GM12878 (cell line): ENCODE measurements around the gene CSHL1. TPM values are rescaled to one million over a fixed set of nuclear protein-coding genes. Genes with fewer than 3 reads are reported as not detected.
"Not testable (repeated sequence)": the region's sequence is repeated elsewhere in the genome, so short reads cannot be mapped to it uniquely, and the experiment has no call there.

Source experiments
- ATAC-seq: fragments of 200-7000 bp; cut with Tn5 transposase; 3 replicates; pipeline ENCODE4 v1.9.1; 2020; ENCODE audit warnings: mild to moderate bottlenecking, moderate library complexity
- BruUV-seq: library from RNA; stranded (reverse); fragments of 400-500 nt; replicated peaks from 2 replicates; lab custom pipeline; 2021; lab: Mats Ljungman, UMichigan
- CTCF ChIA-PET: fragments of 300-600 bp; sonication (Branson Sonifier 250); formaldehyde crosslinking; extraction: SDS; loops from one replicate; lab custom pipeline; 2021; ENCODE audit warnings: inconsistent platforms; lab: Yijun Ruan, JAX
- POLR2A ChIA-PET: fragments of 350-600 bp; formaldehyde crosslinking; extraction: SDS; loops from one replicate; lab custom pipeline; 2021; ENCODE audit warnings: inconsistent platforms; lab: Charles Lee
- RAD21 ChIA-PET: fragments of 300-600 bp; sonication (Branson Sonifier 250); formaldehyde crosslinking; loops from one replicate; lab custom pipeline; 2023; ENCODE audit warnings: antibody characterized with exemption; ENCODE audit not compliant: unreplicated experiment; lab: Charles Lee
- SMC1A ChIA-PET: fragments of 300-600 bp; sonication (Branson Sonifier 250); formaldehyde crosslinking; loops from one replicate; lab custom pipeline; 2023; ENCODE audit not compliant: unreplicated experiment, uncharacterized antibody; lab: Charles Lee
- DNase-seq: peaks from one replicate; pipeline ENCODE4 v3.0.0-alpha.2; 2011; ENCODE audit warnings: low read depth, low spot score
- FAIRE-seq: peaks from 3 replicates; lab custom pipeline; 2011; peaks lifted over from hg19 to GRCh38; lab: Jason Lieb, UNC
- H2AFZ ChIP-seq: 2 replicates; pipeline ENCODE4 v1.6.0; 2011; ENCODE audit warnings: low read depth, low read length, control low read depth; ENCODE audit not compliant: control insufficient read depth
- H3K27ac ChIP-seq: 2 replicates; pipeline ENCODE4 v1.5.1; 2011; ENCODE audit warnings: control low read depth; ENCODE audit not compliant: control insufficient read depth, insufficient read depth
- H3K27me3 ChIP-seq, 2 experiments: replicated peaks in 1 of 2; 2 replicates each; pipeline versions ENCODE4 v1.6.0 to v1.6.1; 2011; ENCODE audit warnings: low read length in 1 of 2; ENCODE audit not compliant: control insufficient read depth in 2 of 2, insufficient read depth in 2 of 2
- H3K36me3 ChIP-seq, 2 experiments: 2 replicates each; pipeline ENCODE4 v1.5.1; 2011; ENCODE audit warnings: low read length in 1 of 2; ENCODE audit not compliant: control insufficient read depth in 2 of 2, insufficient read depth in 2 of 2
- H3K4me1 ChIP-seq: 2 replicates; pipeline ENCODE4 v1.6.1; 2011; ENCODE audit warnings: mild to moderate bottlenecking, low read length, moderate library complexity, mixed read lengths; ENCODE audit not compliant: control insufficient read depth, insufficient read depth
- H3K4me2 ChIP-seq: 2 replicates; pipeline ENCODE4 v1.6.0; 2011; ENCODE audit warnings: control low read depth; ENCODE audit not compliant: control insufficient read depth, insufficient read depth
- H3K4me3 ChIP-seq: fragments of 200-600 bp; sonication (generic); 2 replicates; pipeline ENCODE4 v1.5.1; 2016
- H3K79me2 ChIP-seq: 2 replicates; pipeline ENCODE4 v1.6.0; 2011; ENCODE audit warnings: low read length; ENCODE audit not compliant: control insufficient read depth, insufficient read depth
- H3K9ac ChIP-seq: 2 replicates; pipeline ENCODE4 v1.8.0; 2011; ENCODE audit warnings: low read length, control low read depth, mixed read lengths; ENCODE audit not compliant: control insufficient read depth, insufficient read depth
- H3K9me3 ChIP-seq: replicated peaks from 3 replicates; pipeline ENCODE4 v1.5.1; 2011; ENCODE audit warnings: mild to moderate bottlenecking, low read length; ENCODE audit not compliant: control insufficient read depth, insufficient read depth
- H4K20me1 ChIP-seq: 2 replicates; pipeline ENCODE4 v1.6.0; 2011; ENCODE audit not compliant: control insufficient read depth, insufficient read depth
- BHLHE40 ChIP-seq, 2 experiments: fragments of 450-650 bp in 1 of 2; IDR thresholded peaks; 2 replicates each; pipeline ENCODE4 v1.6.1; 2011 to 2017; ENCODE audit warnings: low read depth in 2 of 2, borderline replicate concordance in 1 of 2, improper control_type of control experiment in 1 of 2, low read length in 1 of 2, mild to moderate bottlenecking in 1 of 2
- IKZF2 ChIP-seq, 2 experiments: fragments of 450-650 bp; IDR thresholded peaks; 2 replicates each; pipeline ENCODE4 v1.6.1; 2017; ENCODE audit warnings: mild to moderate bottlenecking in 2 of 2, moderate library complexity in 2 of 2
- MEF2B ChIP-seq: fragments of 450-650 bp; IDR thresholded peaks from 2 replicates; pipeline ENCODE4 v1.6.1; 2018; ENCODE audit warnings: mild to moderate bottlenecking, moderate library complexity; ENCODE audit not compliant: partially characterized antibody, poor library complexity, severe bottlenecking
- NBN ChIP-seq: fragments of 450-650 bp; IDR thresholded peaks from 2 replicates; pipeline ENCODE4 v1.6.1; 2016
- POU2F2 ChIP-seq: IDR thresholded peaks from 3 replicates; pipeline ENCODE4 v1.6.1; 2011; ENCODE audit warnings: low read depth, mild to moderate bottlenecking, low read length, borderline replicate concordance
- SPI1 ChIP-seq: IDR thresholded peaks from 2 replicates; pipeline ENCODE4 v1.6.1; 2011; ENCODE audit warnings: low read depth, mild to moderate bottlenecking, low read length, moderate library complexity, borderline replicate concordance; ENCODE audit not compliant: insufficient read depth
- whole genome bisulfite sequencing: methylation state at CpG from one replicate; pipeline ENCODE4 v1.1.6; 2016; ENCODE audit warnings: low lambda C conversion rate; ENCODE audit not compliant: insufficient replicate concordance, insufficient coverage; ENCODE audit errors: missing lambda C conversion rate; 5-methylcytosine and 5-hydroxymethylcytosine counted together
- in situ Hi-C: fragments of 300-500 bp; cut with MboI; formaldehyde crosslinking; loops from 9 replicates; pipeline ENCODE4 v1.14.3; 2018; ENCODE audit warnings: mixed read lengths
- intact Hi-C: fragments of 100-400 bp; cut with micrococcal nuclease; formaldehyde crosslinking; loops from one replicate; pipeline ENCODE4 v1.14.2; 2022; ENCODE audit not compliant: unreplicated experiment
- polyA plus RNA-seq, 11 experiments: library from polyadenylated mRNA; depleted of rRNA in 4 of 11; unstranded in 6 of 11; stranded (reverse) in 5 of 11; fragments of >200 nt; fragmentation: Nextera tagmentation in 4 of 11; fragmentation: Illumina TruSeq in 1 of 11; extraction: Ambion mirVana in 4 of 11; extraction: Trizol in 1 of 11; gene quantifications; 1 replicate in 1 of 11; 2 replicates in 10 of 11; pipeline versions ENCODE4 v1.2.1 to v1.2.3, GENCODE V29; 2011 to 2016; ENCODE audit warnings: inconsistent platforms in 2 of 11, missing spikeins in 2 of 11, low read depth in 1 of 11
- total RNA-seq, 4 experiments: library from RNA; depleted of rRNA in 3 of 4; stranded (reverse); fragments of >200 nt in 3 of 4; fragmentation: Illumina TruSeq in 1 of 4; extraction: Trizol in 1 of 4; gene quantifications; 2 replicates each; pipeline versions ENCODE4 v1.2.1 to v1.2.3, GENCODE V29; 2013 to 2021
- TF ChIP-seq, protein P1 (sequence below): fragments of 450-650 bp; IDR thresholded peaks from 2 replicates; pipeline ENCODE4 v1.6.1; 2017; ENCODE audit warnings: mild to moderate bottlenecking, moderate library complexity
- TF ChIP-seq, protein P2 (sequence below): fragments of 450-650 bp; IDR thresholded peaks from 2 replicates; pipeline ENCODE4 v1.6.1; 2017; ENCODE audit warnings: mild to moderate bottlenecking, low read depth, inconsistent platforms; ENCODE audit not compliant: poor library complexity, severe bottlenecking

The CSHL1 gene
- total and polyA plus RNA-seq, 10 of the 15 experiments (the other 5 are each of a cell fraction or from before 2014, with no cell fraction given): not detected

DNA sequence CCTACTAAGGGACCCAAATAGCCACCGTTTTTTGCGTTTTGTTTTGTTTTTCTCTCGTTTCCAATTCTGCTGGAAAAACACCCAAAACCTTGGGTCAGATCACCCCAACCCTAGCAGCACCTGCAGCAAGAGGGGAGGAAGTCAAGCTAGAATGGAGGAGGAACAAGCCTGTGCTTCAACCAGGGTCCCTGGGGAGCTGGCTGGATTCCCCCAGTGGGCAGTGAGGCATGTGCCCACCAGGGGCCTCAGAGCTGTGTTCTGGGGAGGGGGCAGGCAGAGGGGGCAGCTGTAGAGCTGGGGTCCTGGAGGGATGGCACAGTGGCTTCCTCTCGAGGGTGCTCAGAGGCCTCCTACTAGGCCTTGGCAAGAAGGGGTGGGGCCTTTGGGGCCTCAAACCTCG is 14.6 kb upstream of the CSHL1 start (continued):
- TF ChIP-seq, protein P1, sequence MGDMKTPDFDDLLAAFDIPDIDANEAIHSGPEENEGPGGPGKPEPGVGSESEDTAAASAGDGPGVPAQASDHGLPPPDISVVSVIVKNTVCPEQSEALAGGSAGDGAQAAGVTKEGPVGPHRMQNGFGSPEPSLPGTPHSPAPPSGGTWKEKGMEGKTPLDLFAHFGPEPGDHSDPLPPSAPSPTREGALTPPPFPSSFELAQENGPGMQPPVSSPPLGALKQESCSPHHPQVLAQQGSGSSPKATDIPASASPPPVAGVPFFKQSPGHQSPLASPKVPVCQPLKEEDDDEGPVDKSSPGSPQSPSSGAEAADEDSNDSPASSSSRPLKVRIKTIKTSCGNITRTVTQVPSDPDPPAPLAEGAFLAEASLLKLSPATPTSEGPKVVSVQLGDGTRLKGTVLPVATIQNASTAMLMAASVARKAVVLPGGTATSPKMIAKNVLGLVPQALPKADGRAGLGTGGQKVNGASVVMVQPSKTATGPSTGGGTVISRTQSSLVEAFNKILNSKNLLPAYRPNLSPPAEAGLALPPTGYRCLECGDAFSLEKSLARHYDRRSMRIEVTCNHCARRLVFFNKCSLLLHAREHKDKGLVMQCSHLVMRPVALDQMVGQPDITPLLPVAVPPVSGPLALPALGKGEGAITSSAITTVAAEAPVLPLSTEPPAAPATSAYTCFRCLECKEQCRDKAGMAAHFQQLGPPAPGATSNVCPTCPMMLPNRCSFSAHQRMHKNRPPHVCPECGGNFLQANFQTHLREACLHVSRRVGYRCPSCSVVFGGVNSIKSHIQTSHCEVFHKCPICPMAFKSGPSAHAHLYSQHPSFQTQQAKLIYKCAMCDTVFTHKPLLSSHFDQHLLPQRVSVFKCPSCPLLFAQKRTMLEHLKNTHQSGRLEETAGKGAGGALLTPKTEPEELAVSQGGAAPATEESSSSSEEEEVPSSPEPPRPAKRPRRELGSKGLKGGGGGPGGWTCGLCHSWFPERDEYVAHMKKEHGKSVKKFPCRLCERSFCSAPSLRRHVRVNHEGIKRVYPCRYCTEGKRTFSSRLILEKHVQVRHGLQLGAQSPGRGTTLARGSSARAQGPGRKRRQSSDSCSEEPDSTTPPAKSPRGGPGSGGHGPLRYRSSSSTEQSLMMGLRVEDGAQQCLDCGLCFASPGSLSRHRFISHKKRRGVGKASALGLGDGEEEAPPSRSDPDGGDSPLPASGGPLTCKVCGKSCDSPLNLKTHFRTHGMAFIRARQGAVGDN: peak; percentile 66; the same call in 1 of the 2 replicates
- TF ChIP-seq MEF2B: peak; percentile 91

DNA sequence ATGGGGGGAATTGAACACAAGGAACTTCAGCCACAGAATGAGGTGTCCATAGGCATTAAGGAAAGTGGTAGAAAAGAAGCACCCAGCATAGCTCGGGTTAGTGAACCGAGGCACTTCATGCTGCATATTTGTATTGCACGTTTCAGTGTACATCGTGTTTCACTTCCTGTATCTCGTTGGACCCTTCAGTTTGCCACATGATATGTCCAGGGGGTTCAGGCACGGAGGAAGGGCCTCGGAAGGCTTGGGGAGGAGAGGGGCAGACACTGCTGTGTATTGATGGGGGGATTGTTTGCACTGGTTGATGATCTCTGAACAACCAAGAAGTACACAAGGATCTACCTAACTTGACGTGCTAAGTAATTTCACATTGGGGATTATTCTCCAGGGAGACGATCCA is 11.3 kb upstream of the CSHL1 start:
- peak overlapping the region; percentile 71 for H2AFZ ChIP-seq
- in situ Hi-C loops: loop anchor here (5.0 kb wide), 2 partner anchors 100 to 210 kb away; partner anchors contain the start of genes ERN1 and ICAM2
- CTCF ChIA-PET: interaction anchor here (0.6 to 17.4 kb wide), 13 partner anchors 9 to 211 kb away, joined by 3 to 481 read pairs (median 5); partner anchors contain the start of gene CD79B
- RAD21 ChIA-PET: interaction anchor here (1.2 to 9.2 kb wide), 7 partner anchors 11 to 210 kb away, joined by 3 to 288 read pairs (median 13); partner anchors contain the start of genes CD79B and ICAM2
- peak overlapping the region; percentile 62; the same call in 1 of the 2 replicates for H3K27ac ChIP-seq
- ATAC-seq (peak; percentile 80), FAIRE-seq (peak; percentile 62)
- H3K4me3 ChIP-seq, DNase-seq, BruUV-seq, H3K9me3 ChIP-seq, H3K79me2 ChIP-seq, H3K36me3 ChIP-seq, H3K27me3 ChIP-seq, H3K9ac ChIP-seq, H4K20me1 ChIP-seq, intact Hi-C loops: not testable (repeated sequence)
- H3K4me1 ChIP-seq: peaks cover 19% of the 10 kb centered on the region
- SMC1A ChIA-PET: interaction anchor here (0.7 to 14.0 kb wide), 9 partner anchors 9 to 212 kb away, joined by 3 to 248 read pairs (median 6); partner anchors contain the start of genes CD79B and ICAM2
- WGBS: 2% methylated on average over 9 of the region's 9 CpGs
- POLR2A ChIA-PET: interaction anchor here (0.6 to 1.5 kb wide), 7 partner anchors 9 to 1236 kb away, joined by 3 to 15 read pairs (median 4); partner anchors contain the start of genes CD79B and POLG2
- peak overlapping the region; percentile 47 for H3K4me2 ChIP-seq
- TF ChIP-seq, protein P2, sequence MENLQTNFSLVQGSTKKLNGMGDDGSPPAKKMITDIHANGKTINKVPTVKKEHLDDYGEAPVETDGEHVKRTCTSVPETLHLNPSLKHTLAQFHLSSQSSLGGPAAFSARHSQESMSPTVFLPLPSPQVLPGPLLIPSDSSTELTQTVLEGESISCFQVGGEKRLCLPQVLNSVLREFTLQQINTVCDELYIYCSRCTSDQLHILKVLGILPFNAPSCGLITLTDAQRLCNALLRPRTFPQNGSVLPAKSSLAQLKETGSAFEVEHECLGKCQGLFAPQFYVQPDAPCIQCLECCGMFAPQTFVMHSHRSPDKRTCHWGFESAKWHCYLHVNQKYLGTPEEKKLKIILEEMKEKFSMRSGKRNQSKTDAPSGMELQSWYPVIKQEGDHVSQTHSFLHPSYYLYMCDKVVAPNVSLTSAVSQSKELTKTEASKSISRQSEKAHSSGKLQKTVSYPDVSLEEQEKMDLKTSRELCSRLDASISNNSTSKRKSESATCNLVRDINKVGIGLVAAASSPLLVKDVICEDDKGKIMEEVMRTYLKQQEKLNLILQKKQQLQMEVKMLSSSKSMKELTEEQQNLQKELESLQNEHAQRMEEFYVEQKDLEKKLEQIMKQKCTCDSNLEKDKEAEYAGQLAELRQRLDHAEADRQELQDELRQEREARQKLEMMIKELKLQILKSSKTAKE: peak; percentile 20
- TF ChIP-seq IKZF2 (IDR thresholded peaks at IDR 0.05) (peak; percentile 52 to 65; a peak in 3 of 4 replicates), MEF2B (peak; percentile 80), BHLHE40 (IDR thresholded peaks at IDR 0.05; ENCODE audit: borderline replicate concordance in 1 of 2, low read depth in 2 of 2, low read length in 1 of 2) (peak; percentile 52 to 91; a peak in 3 of 4 replicates), SPI1 (peak; percentile 79), POU2F2 (0 out of 3 replicates have a peak, but pooled peaks have one; percentile 32), NBN (0 out of 2 replicates have a peak, but pooled peaks have one; percentile 65)
- TF ChIP-seq, protein P1: peak; percentile 75
